MM.1S (cell line): Measurements from ENCODE around the gene KSR2.

Experiments
- EZH2 ChIP-seq: fragments of 300-600 bp; sonication (generic); optimal IDR thresholded peaks from 2 replicates; pipeline ENCODE3; 2017; ENCODE audit warnings: low read depth, mild to moderate bottlenecking, antibody characterized with exemption, low read length, mixed read lengths
- EZH2phosphoT487 ChIP-seq: fragments of 300-600 bp; sonication (generic); IDR thresholded peaks from 2 replicates; pipeline ENCODE4 v1.6.1; 2018; ENCODE audit warnings: antibody characterized with exemption, low read length
- TF ChIP-seq, protein P1 (sequence below): fragments of 300-600 bp; sonication (generic); IDR thresholded peaks from 2 replicates; pipeline ENCODE4 v1.5.1; 2016; ENCODE audit warnings: antibody characterized with exemption, low read length, mixed read lengths

DNA sequence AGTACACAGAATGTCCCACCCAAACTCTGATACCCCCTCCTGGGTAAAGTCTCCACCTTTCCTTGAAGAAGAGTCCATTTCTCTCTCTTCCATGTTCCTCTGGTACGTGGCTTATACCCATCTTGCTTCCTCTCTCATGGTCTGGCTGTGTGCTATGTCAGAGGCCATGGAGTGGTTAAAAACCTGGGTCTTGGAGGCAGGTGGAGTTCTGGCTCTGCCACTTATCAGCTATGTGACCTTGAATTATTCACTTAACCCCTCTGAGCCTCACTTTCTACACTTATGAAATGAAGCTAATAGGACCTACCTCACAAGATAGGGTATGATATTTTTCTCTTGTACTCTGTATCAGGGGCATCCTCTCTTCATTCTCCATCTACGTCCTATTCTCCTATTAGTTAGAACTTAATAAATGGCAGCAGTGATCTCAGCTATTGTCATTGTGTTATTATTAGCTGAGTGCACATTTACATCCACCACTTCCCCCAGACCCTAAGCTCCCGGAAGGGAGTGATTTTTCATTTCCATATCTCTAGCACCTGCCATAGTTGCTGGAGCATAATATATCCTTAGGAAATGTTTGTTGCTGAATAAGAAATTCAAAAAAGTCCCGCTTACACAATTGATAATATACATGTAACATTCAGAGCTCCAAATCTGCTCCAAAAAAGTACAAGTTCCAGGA, 547.6 kb downstream of the KSR2 start:
- TF ChIP-seq, protein P1, sequence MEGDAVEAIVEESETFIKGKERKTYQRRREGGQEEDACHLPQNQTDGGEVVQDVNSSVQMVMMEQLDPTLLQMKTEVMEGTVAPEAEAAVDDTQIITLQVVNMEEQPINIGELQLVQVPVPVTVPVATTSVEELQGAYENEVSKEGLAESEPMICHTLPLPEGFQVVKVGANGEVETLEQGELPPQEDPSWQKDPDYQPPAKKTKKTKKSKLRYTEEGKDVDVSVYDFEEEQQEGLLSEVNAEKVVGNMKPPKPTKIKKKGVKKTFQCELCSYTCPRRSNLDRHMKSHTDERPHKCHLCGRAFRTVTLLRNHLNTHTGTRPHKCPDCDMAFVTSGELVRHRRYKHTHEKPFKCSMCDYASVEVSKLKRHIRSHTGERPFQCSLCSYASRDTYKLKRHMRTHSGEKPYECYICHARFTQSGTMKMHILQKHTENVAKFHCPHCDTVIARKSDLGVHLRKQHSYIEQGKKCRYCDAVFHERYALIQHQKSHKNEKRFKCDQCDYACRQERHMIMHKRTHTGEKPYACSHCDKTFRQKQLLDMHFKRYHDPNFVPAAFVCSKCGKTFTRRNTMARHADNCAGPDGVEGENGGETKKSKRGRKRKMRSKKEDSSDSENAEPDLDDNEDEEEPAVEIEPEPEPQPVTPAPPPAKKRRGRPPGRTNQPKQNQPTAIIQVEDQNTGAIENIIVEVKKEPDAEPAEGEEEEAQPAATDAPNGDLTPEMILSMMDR, result no peak
- TF ChIP-seq EZH2, result no peak
- TF ChIP-seq EZH2phosphoT487, result no peak
